GM18502 (cell line): ENCODE data around the gene F13A1.

Source experiments
- ATAC-seq: cut with Tn5 transposase; IDR thresholded peaks from one replicate; pipeline ENCODE4 v1.9.1; 2021; ENCODE audit warnings: mild to moderate bottlenecking; ENCODE audit not compliant: unreplicated experiment, poor library complexity

The F13A1 gene

DNA sequence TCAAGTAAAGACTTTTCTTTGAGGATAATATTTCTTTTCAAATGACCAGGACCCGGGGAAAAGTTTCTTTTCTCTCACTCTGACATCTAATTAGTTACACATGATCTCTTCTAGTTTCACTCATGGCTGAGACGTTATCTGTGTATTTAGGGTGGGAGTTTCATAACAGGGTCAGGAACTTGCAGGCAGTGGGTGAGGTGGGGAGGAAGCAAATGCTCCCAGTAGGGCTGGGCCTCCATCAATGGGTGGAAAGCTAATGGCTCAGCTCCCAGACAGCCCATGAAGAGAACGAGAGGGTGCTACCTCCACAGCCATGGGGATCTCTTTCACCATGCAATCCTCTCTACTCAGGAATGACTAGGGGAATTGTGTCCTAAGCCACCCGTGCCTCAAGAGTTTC lies 119.3 kb downstream of the F13A1 start:
- ATAC-seq: no peak

DNA sequence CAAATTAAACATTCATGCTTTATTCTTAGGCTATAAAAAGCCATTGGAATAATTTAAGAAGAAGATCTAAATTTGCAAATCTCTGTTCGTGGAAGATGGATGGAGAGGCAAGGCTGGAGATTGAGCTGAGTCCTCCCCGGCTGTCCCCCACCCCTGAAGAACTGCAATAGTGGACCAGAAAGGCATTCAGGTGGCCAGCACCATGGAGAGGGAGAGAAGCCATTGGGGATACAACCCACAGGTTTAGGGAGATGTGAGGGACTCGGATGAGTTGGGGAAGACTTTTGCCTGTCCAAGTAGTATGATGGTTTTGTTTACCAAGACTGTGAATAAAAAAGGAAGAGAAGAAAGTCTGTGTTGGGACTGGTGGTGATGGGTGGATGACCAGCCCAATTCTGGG lies 120.8 kb downstream of the F13A1 start:
- no peak for ATAC-seq

DNA sequence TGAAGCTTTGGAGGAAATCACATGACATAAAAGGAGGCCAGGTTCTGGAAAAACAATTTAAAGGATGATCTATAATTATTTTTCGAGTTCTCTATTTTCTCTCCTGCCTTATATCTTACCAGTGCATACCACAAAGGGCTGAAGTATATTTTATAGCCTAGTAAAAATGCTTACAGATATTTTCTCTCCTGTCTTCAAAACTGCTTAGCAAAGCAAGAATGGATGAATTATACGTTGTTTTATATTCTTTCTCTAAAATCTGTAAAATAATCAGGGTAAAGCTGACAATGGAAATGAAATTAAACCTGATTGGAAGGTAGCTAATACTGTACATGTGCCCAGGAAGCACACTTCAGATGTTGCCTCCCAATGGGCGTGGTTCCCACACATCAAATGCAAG lies 123.7 kb downstream of the F13A1 start:
- no peak for ATAC-seq

DNA sequence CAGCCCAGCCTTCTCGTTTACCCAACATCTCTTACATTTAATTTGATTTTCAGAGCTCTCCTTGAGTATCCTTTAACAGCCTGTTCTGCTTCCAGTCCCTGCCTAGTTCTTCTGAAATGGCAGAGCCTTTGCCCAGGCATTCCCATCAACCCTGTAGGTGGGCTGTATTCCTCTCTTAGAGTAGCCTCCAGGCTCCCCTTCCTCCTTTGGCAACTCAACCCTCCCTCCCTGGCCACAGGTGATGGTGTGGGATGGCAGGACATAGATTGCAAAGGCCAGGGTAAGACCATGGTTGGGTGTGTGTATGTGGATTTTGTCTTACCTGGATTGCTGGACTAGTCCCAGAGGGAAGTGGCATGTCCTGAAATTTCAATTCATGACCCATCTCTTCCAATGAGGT lies 125.4 kb downstream of the F13A1 start:
- ATAC-seq: no peak

DNA sequence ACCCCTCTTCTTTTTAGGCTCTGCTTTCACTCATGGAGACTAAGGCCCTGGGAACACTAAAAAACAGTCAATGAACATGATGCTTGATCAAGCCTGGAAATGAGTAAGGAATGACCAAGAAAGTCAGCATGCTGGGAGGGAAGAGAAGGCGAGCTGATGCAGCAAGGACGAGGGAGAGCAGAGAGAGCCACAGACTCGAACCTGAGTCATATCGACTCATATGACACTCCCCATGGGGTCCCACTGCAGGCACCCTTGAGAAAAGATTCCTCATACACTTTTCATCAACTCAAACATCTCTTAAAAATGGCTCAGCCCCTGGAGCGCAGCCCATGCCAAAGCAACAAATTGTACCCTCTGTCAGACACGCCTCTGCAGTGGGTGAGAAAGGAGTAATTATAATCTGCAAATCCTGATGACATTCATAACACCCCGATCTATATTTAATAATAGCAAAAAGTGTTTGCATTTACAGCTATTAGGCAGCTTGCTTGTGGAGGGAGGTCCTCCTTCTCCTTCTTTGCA lies 127.2 kb downstream of the F13A1 start:
- ATAC-seq: no peak

DNA sequence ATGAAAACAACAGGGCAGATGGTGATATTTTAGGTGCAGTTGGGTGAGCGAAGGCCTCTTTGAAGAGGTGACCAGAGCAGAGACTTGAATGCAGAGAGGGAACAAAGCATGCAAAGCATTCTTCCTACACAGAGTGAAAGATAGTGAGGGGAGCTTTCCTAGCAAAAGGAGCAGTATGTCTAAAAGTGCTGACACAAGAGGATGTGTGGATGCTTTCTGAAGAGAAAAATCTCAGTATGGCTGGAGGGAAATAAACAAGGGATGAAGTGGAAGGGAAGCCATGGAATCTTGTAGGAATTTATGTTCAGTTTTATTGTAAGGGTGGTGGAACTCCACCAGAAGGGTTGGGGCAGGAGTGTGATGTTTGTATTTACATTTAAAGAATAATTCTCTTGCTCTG lies 128.6 kb downstream of the F13A1 start:
- no peak for ATAC-seq

DNA sequence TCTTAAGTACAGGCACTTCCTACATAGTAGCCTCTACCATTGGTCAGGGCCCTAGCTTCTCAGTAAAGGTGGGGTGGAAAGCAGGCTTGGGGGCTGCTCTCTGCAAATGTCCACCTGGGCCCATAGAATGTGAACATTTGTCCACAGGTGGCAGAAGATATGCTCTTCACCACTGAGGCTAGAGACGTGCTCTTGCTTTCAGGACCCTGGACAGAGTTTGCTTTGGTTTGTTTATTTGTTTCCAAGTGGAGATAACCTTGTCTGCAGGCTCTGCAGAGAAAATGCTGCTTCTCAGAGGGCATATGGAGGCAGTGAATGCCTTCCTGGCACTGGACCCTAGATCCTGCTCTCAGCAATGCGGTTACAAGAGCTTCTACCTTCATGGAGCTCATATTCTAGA lies 129.0 kb downstream of the F13A1 start:
- no peak for ATAC-seq

DNA sequence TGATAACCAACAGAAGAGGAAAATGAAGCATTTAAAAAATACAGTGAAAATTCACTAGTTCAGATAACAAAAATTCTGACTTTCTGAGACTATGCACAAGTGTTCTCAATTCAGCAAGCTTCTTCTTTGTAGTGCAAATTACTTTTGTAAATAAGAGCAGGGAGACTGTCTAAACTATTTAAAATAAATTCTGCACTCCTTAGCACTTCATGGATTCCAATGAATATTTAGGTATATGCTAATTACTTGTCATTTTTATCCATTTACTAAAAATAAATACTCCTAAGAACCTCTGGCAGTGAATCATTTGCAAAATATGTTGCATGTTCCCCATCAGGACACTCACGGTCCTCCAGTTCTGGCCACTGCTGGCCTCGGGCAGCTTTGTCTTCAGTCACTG lies 139.8 kb downstream of the F13A1 start:
- no peak for ATAC-seq

DNA sequence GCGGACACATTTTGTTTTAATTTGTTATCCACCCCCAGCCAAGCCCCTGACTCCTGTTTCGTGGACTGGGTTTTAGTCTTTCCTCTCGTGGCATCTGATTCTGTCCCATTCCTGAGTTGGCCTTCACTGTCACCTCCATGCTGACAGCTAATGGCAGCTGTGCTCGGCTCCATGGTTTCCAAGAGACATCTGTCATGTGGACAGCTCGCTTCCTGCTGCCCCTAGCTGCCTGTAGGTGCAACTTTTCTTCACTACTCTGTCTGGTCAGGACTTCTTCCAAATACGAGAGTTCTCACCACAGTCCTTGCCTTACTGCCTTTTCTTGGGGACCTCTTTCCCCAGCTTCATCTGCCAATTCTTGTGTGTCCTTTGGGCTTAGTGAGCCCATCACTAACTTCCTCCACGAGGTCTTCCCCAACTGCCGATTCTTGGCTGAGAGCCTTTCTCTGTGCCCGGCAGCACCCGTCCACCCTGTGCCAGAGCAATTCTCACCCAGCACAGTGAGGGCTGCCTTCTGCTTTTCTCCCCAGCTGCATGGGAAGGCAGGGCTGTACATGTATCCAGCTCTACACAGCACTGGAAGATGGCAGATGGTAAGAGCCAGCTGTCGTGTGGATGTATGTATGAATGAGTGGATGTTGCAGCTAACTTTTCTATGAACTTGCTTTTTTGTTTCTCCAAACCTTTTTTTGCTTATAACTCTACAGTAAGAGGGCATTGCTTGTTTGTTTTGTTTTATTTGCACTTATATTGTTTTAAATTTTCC lies 140.4 kb downstream of the F13A1 start:
- no peak for ATAC-seq

DNA sequence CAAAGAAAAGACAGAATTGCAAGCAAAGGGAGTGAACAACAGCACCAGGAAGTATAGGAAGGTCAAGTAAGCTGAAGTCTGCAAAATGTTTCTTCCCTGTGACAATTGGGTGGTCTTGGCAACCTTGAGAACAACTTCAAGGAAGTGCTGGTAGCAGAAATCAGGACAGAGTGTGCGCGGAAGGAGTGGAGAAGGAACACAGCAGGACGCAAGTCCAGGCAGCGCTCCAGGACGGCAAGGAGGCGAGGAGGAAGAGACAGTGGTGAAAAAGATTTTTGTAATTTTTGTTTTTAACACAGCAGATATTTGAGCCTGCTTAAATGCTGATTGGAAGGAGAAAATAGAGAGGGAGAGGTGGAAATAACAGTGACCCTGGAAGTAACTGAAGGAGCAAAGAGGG lies 141.7 kb downstream of the F13A1 start:
- no peak for ATAC-seq

DNA sequence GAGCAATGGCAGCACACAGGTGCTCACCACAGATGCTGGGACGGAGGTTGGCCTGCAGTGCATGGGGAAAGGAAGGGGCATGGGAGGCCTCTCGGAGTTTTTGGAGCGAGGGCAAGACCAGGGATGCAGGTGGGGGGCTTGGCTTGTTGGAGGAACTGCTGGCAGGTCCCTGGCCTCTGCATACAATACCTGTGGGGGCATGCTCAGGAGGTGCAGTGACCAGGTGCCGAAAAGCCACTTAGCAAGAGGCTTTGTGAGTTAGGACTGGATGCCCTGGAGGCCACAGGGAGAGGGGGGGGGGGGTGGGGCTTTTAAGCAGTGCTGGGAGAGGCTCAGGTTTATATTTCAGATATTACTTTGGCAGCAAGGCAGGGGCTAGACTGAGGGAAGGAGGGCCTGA lies 142.7 kb downstream of the F13A1 start:
- no peak for ATAC-seq

DNA sequence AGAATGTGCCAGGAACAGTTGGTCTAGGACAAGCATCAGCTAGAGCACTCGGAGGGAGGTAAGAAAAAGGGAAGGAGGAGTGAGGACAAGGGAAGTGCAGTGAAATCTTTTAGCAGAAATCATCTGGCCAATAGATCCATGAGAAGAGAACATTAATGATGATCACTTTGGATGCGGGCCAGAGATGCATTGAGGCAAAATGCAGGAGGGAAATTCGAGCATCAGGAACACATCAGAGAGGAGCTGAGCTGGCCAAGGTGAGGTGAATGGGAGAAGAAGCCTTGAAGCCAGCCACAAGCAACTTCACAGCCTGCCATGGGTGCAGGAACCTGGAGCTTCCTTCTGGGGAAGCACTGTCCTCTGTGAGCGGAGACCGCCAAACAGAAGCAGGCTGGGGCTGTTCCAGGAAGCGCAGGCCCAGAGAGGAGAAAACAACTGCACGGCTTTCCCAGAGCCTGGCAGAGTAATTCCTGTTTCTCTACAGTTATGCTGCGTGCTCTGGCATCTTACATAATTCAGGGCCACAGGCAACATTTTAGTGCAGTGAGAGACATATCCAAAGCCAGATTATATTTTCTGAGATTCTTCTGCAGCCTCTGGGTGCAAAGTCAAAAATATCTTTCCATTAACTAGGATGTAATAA lies 143.8 kb downstream of the F13A1 start:
- ATAC-seq: no peak

DNA sequence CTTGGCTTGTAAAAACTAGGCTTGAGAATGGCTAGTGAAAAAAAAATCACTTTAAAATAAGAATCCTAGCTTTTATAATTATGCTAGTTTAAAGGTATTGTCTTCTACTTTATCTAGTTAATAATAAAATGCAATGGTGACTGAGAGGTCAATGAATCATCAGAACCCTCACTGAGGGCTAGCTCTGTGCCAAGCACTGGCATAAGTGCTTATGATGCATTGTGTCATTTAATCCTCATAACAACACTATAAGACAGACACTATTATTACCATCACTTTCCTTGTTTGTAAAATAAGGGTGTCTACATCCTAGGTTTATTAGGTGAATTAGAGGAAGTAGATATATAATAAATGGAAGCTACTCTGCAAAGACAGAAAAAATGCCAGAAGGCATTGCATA lies 144.3 kb downstream of the F13A1 start:
- no peak for ATAC-seq

DNA sequence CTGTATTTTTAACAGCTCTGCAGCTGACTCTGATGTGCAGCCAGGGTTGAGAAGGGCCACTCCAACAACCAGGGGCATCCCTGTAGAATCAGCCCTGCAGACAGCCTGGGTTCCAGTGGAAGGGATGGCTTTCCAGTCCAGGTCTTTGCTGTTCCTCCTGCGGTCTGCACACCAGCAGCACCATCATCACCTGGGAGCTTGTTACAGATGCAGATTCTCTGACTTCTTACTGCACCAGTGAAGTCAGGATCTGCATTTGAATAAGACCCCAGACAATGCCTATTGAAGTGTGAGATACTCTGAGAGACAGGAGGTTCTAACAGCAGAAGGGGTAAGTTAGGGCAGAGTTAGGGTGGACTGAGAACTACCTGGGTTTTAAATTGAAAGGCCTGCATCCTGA lies 151.3 kb downstream of the F13A1 start:
- no peak for ATAC-seq

DNA sequence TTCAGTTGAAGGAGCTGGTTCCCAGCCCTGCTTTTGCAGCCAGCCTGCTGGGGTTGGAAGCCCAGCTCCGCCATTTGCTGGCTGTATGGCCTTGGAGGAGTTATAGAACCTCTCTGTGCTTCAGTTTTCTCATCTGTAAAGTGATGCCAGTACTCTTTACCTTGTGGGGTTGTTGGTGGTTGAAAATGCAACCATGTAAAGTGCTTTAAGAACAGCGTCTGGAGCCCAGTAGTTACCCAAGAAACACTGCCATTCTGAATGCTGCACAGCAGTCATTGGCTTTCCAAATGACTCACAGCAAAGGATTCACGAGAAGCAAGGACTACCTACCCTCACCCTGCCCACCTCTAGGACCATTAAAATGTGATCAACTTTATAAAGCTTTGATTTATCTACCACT lies 154.4 kb downstream of the F13A1 start:
- no peak for ATAC-seq

DNA sequence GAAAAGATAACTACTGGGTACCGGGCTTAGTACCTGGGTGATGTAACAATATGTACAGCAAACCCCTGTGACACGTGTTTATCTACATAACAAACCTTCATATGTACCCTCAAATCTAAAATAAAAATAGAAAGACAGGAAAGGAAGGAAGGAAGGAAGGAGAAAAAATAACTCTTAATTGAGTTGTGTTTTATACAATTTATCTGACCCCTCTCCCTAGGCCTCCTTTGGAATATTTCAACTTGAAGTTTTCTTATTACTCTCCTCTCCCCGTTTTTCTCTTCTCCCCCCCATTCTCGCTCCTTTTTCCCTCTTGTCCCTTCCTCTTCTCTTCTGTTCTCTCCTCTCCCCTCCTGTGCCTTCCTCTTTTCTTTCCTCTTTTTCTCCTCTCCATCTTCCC lies 156.1 kb downstream of the F13A1 start:
- no peak for ATAC-seq

DNA sequence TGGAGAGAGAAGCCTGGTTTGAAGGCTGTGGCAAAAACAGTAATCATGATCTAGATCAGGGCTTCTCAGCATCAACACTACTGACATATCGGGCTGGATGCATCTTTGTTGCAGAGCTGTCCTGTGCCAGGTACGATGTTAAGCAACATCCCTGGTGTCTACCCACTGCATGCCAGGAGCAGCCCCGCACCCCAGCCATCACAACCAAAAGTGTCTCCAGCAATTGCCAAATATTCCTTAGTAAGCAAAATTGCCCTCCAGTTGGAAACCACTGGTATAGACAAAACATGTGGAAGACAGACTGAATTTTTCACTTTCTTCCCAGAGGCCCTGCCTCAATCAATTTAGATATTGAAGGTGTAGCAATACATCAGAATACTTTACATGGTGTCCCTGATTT lies 166.1 kb downstream of the F13A1 start:
- no peak for ATAC-seq

DNA sequence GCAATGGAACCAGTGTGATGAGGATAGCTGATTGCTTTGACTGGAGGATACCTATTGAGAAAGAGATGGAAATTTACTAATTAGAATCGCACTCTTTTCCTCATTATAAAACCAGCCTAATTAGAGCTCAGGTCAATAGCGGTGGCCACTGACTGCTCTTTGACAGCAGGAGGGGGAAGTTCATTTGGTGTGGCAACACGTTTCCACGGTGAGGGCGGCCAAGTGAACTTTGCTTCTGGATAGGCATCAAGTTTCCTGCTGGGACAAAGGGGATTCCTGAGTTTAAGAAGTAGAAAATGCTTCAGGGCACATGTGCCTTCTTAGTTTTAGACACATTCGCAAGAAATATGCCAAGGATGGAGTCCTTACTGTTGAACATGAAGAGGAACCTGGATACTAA lies 168.4 kb downstream of the F13A1 start:
- no peak for ATAC-seq

DNA sequence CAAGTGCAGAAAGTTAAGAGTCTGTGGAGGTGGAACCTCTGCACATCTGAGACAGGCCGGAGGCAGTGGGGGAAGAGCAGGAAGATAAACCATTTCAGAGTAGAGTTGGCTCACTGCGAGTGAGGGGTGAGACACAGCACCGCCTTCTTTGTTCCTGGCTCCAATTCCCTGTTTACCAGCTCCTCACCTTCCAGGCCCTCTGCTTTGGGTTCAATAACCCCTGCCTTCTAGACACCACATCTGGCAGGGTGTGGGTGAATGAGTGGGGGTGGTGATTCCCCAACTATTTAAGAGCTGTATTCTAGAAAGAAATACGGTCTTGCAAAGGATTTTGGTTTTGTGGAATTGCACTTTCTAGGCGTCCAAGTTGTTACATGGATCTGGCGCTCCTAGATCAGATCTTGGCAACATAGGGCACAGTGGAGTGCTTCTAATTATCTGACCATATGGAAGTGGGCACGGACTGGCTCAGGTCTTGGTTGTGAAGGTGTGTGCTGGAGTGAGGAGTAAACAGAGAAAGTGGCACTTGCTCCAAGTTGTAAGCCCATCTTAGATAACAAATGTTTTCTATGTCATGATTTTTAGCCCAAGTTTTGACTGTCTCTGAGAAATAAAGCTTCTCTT lies 172.2 kb downstream of the F13A1 start:
- ATAC-seq: no peak

DNA sequence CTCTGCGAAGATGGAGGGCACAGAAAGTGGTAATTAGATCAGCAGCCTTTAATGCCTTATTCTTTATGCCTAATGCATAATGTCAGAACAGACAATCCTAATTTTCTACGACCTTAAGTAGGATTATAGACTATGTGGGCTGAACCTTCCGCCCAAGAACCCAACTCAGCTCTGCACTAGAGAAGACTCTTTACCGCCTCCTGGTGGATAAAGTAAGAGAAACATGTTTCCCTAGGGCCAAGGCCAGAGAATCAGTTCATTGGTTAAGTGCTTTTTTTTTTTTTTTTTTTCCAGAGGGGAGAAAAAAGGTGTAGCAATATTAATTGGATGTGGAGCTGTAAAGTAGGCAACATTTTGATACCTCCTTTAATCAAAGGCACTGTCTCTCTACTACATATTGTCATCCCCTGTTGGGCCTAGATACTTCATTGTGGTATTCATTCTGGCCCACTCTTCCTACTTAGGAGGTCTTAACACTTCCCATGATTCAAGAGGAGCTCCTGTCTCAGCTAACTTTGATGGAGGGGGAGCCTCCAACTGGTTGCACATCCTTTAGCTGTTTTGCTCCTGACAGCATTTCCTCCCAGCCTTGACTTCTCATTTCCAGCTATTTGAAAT lies 188.9 kb downstream of the F13A1 start:
- ATAC-seq: no peak

DNA sequence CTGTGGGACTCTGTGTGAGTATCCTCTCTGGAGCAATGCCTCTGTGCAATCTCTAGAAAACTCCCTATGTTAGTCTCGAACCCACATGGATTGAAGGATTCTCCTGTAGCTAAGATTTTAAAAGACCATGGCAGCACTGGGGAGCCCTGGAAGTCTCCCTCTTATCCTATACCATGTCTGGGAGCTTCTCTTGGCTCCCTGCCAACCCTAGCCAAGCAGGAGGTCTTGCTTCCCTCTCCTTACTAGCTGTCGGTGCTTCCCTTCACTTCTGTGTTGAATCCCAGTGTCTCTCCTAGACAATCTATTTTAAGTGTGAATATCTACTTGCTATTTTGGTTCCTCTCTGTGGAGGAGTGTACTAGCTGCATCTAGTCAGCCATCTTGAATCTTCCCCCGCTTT lies 195.0 kb downstream of the F13A1 start:
- no peak for ATAC-seq
